HCT116 (cell line): ENCODE results near the gene CDC45. TPM values are rescaled to one million over a fixed set of nuclear protein-coding genes. Genes with fewer than 3 reads are reported as not detected.

ENCODE experiments used
- ATAC-seq: fragments of 200-7000 bp; cut with Tn5 transposase; 2 replicates; pipeline ENCODE4 v1.9.1; 2020; ENCODE audit warnings: mild to moderate bottlenecking, moderate library complexity
- BruUV-seq: library from RNA; stranded (reverse); fragments of 400-500 nt; replicated peaks from 2 replicates; lab custom pipeline; 2021; lab: Mats Ljungman, UMichigan
- CTCF ChIA-PET: fragments of 300-600 bp; sonication (Branson Sonifier 250); formaldehyde crosslinking; loops from one replicate; lab custom pipeline; 2021; ENCODE audit warnings: antibody characterized with exemption; lab: Charles Lee
- POLR2A ChIA-PET: fragments of 300-600, 350-600 bp; sonication (Branson Sonifier 250); formaldehyde crosslinking; loops from one replicate; lab custom pipeline; 2021; ENCODE audit warnings: antibody characterized with exemption; lab: Charles Lee
- RAD21 ChIA-PET, 2 experiments: fragments of 300-600 bp; sonication (Branson Sonifier 250); formaldehyde crosslinking; loops; one replicate each; lab custom pipeline; 2023; ENCODE audit warnings: low total read pairs in 2 of 2; ENCODE audit not compliant: uncharacterized antibody in 2 of 2, unreplicated experiment in 2 of 2, low non-redundant PET in 1 of 2; lab: Charles Lee
- DNase-seq: peaks from one replicate; pipeline ENCODE4 v3.0.0-alpha.2; 2010; ENCODE audit warnings: low read depth, low spot score
- H2AFZ ChIP-seq: fragments of 200-600 bp; shearing (Covaris generic), sonication (generic); 2 replicates; pipeline ENCODE4 v1.6.1; 2017; ENCODE audit warnings: low read depth, mixed run types, mixed read lengths, antibody characterized with exemption, low read length; ENCODE audit not compliant: poor library complexity, severe bottlenecking
- H3K27ac ChIP-seq: 2 replicates; pipeline ENCODE4 v1.5.1; 2012; ENCODE audit warnings: low read depth, low read length
- H3K27me3 ChIP-seq: fragments of 200-600 bp; sonication (generic); 2 replicates; pipeline ENCODE4 v1.6.1; 2016; ENCODE audit warnings: mixed run types, low read length, mixed read lengths; ENCODE audit not compliant: insufficient read depth
- H3K36me3 ChIP-seq, 2 experiments: fragments of 200-500 bp in 1 of 2; fragments of 200-600 bp in 1 of 2; sonication (Bioruptor generic) in 1 of 2; sonication (generic) in 1 of 2; 2 replicates each; pipeline versions ENCODE4 v1.5.1 to v1.6.1; 2014 to 2016; ENCODE audit warnings: low read length in 2 of 2, inconsistent platforms in 1 of 2, mixed read lengths in 1 of 2, mixed run types in 1 of 2; ENCODE audit not compliant: insufficient read depth in 2 of 2, control insufficient read depth in 1 of 2
- H3K4me1 ChIP-seq, 2 experiments: fragments of 200-600 bp in 1 of 2; sonication (generic) in 1 of 2; 2 replicates each; pipeline versions ENCODE4 v1.5.1 to v1.6.1; 2012 to 2017; ENCODE audit warnings: low read length in 2 of 2, inconsistent platforms in 1 of 2, mild to moderate bottlenecking in 1 of 2, mixed read lengths in 1 of 2, mixed run types in 1 of 2, moderate library complexity in 1 of 2; ENCODE audit not compliant: insufficient read depth in 2 of 2, control insufficient read depth in 1 of 2
- H3K4me2 ChIP-seq: fragments of 200-600 bp; sonication (generic); 2 replicates; pipeline ENCODE4 v1.6.1; 2017; ENCODE audit warnings: mixed run types, low read length, mixed read lengths
- H3K4me3 ChIP-seq, 2 experiments: fragments of 200-600 bp in 1 of 2; sonication (generic) in 1 of 2; replicated peaks in 1 of 2; 2 replicates each; pipeline ENCODE4 v1.5.1; 2011 to 2016; ENCODE audit warnings: low read length in 2 of 2, control low read depth in 1 of 2, low read depth in 1 of 2, mild to moderate bottlenecking in 1 of 2, mixed read lengths in 1 of 2, mixed run types in 1 of 2
- H3K79me2 ChIP-seq: fragments of 200-600 bp; sonication (generic); 2 replicates; pipeline ENCODE4 v1.6.1; 2017; ENCODE audit warnings: mild to moderate bottlenecking, mixed run types, low read length, moderate library complexity, mixed read lengths; ENCODE audit not compliant: insufficient read depth
- H3K9ac ChIP-seq: fragments of 200-600 bp; sonication (generic); 2 replicates; pipeline ENCODE4 v1.6.1; 2016; ENCODE audit warnings: low read length, mixed read lengths
- H3K9me2 ChIP-seq: fragments of 200-600 bp; sonication (generic), shearing (Covaris generic); 2 replicates; pipeline ENCODE4 v1.6.1; 2017; ENCODE audit warnings: mixed run types, mild to moderate bottlenecking, moderate library complexity; ENCODE audit not compliant: insufficient read depth
- H3K9me3 ChIP-seq, 2 experiments: fragments of 200-500 bp in 1 of 2; fragments of 200-600 bp in 1 of 2; sonication (Bioruptor generic) in 1 of 2; sonication (generic) in 1 of 2; 2 replicates each; pipeline ENCODE4 v1.6.1; 2014 to 2017; ENCODE audit warnings: low read length in 2 of 2, mixed read lengths in 2 of 2, inconsistent platforms in 1 of 2, low read depth in 1 of 2, mild to moderate bottlenecking in 1 of 2, mixed run types in 1 of 2, moderate library complexity in 1 of 2; ENCODE audit not compliant: control insufficient read depth in 1 of 2, insufficient read depth in 1 of 2
- H4K20me1 ChIP-seq: fragments of 200-600 bp; sonication (generic), shearing (Covaris generic); 2 replicates; pipeline ENCODE4 v1.6.1; 2017; ENCODE audit warnings: mixed run types, mild to moderate bottlenecking, moderate library complexity; ENCODE audit not compliant: insufficient read depth
- EGR1 ChIP-seq: IDR thresholded peaks from 2 replicates; pipeline ENCODE4 v1.6.1; 2012; ENCODE audit warnings: low read depth
- EZH2 ChIP-seq: fragments of 200-600 bp; sonication (generic); IDR thresholded peaks from 2 replicates; pipeline ENCODE4 v1.6.1; 2017; ENCODE audit warnings: antibody characterized with exemption, mixed run types
- JUND ChIP-seq: IDR thresholded peaks from 2 replicates; pipeline ENCODE4 v1.6.1; 2012
- MAX ChIP-seq: IDR thresholded peaks from 2 replicates; pipeline ENCODE4 v1.6.1; 2012
- POLR2A ChIP-seq: IDR thresholded peaks from 2 replicates; pipeline ENCODE4 v1.7.0; 2011; ENCODE audit warnings: borderline replicate concordance; ENCODE audit not compliant: insufficient read depth, insufficient read length; ENCODE audit errors: extremely low read depth
- POLR2AphosphoS5 ChIP-seq: IDR thresholded peaks from 2 replicates; pipeline ENCODE4 v1.6.1; 2011; ENCODE audit warnings: mild to moderate bottlenecking, low read depth, low read length, moderate library complexity
- SIN3A ChIP-seq: IDR thresholded peaks from 2 replicates; pipeline ENCODE4 v1.6.1; 2012; ENCODE audit warnings: low read depth
- SRF ChIP-seq: IDR thresholded peaks from 2 replicates; pipeline ENCODE4 v1.6.1; 2012; ENCODE audit warnings: low read depth
- TCF7L2 ChIP-seq: IDR thresholded peaks from 2 replicates; pipeline ENCODE4 v1.7.0; 2011; ENCODE audit warnings: borderline replicate concordance, inconsistent platforms; ENCODE audit not compliant: insufficient read depth, insufficient read length; ENCODE audit errors: extremely low read depth
- ZBTB33 ChIP-seq: IDR thresholded peaks from 2 replicates; pipeline ENCODE4 v1.6.1; 2011; ENCODE audit warnings: mild to moderate bottlenecking, low read length, moderate library complexity; ENCODE audit not compliant: insufficient replicate concordance; ENCODE audit errors: extremely low read depth
- ZFX ChIP-seq: fragments of 450-650 bp; IDR thresholded peaks from 2 replicates; pipeline ENCODE4 v1.6.1; 2017
- intact Hi-C: fragments of 100-400 bp; cut with micrococcal nuclease; formaldehyde crosslinking; loops from 2 replicates; pipeline ENCODE4 v1.10.0; 2022
- total RNA-seq: library from RNA; stranded (reverse); gene quantifications from one replicate; pipeline ENCODE4 v1.2.1, GENCODE V29; 2021; ENCODE audit not compliant: unreplicated experiment
- TF ChIP-seq, protein P1 (sequence below): IDR thresholded peaks from 2 replicates; pipeline ENCODE4 v1.6.1; 2012
- TF ChIP-seq, protein P2 (sequence below), 3 experiments: fragments of 200-600 bp in 1 of 3; sonication (generic) in 1 of 3; IDR thresholded peaks in 2 of 3; conservative IDR thresholded peaks in 1 of 3; 2 replicates each; pipeline ENCODE4 v1.5.1; 2012 to 2017; ENCODE audit warnings: low read depth in 2 of 3, low read length in 2 of 3, antibody characterized with exemption in 1 of 3, borderline replicate concordance in 1 of 3, control low read depth in 1 of 3, mild to moderate bottlenecking in 1 of 3, mixed read lengths in 1 of 3, mixed run types in 1 of 3, moderate library complexity in 1 of 3; ENCODE audit not compliant: insufficient read depth in 1 of 3
- TF ChIP-seq, protein P3 (sequence below): IDR thresholded peaks from 2 replicates; pipeline ENCODE4 v1.6.1; 2012; ENCODE audit warnings: low read depth

Gene CDC45
- total RNA-seq, 1 experiment from 2014 or later = 43.4 TPM

DNA sequence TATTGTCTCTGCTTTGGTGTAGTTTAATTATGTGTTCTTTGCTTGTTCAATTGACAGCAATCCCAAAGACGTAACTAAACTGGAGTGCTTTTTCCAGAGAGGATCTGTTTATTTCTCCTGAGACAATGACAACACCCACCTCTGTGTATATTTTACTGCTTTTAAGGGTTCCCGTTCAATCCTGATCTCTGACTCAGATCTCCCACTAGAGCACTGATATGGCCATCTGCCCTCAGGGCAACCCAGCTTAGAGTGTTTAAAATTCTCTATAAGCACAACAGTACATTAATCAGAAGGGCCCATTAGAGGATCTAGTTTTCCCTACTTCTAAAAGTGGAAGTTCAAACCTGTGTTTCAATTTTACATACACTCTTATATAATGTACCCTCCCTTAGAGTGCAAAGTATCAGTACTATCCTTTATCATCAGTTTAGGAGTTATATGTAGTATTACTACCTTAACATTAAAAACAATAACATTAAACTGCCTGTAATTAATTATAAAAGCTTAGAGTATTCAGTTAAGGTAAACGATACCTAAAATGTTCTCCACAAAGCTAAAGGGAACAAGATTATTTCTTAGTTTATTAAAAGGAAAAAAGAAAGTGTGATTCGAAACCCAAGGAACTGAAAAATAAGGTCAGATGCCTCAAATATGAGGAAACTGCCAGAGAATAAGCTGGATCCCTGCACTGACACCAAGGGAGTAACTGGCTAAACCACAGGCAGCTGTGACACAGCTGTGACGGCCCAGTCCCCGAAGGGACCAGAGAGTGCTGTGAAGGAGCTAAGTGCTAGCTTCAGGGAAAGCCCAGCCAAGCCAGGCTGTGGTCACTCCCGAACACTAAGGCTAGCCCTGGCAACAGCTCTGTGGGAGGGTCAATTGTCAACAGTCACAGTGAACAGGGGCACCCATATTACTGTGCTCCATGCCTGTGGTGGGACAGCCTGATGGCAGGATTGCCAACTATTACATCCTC is 15.9 kb upstream of the CDC45 start:
- H4K20me1 ChIP-seq = no peaks in the 10 kb centered on the region
- H3K27ac ChIP-seq = no peak overlapping the region
- no peak overlapping the region for H3K4me2 ChIP-seq
- POLR2A ChIA-PET = interaction anchor here (0.9 to 1.8 kb wide), 2 partner anchors 14 to 19 kb away, joined by 3 to 5 read pairs; no protein-coding TSS in a partner anchor
- no peaks in the 10 kb centered on the region for H3K9me2 ChIP-seq
- H3K4me3 ChIP-seq = no peak overlapping the region
- CTCF ChIA-PET = interaction anchor here (1.1 kb wide), 1 partner anchor 10 kb away, joined by 5 read pairs; no protein-coding TSS in a partner anchor
- no peaks in the 10 kb centered on the region for H3K9me3 ChIP-seq
- H3K4me1 ChIP-seq = no peaks in the 10 kb centered on the region
- peaks cover 12% of the 10 kb centered on the region for H3K79me2 ChIP-seq
- H3K9ac ChIP-seq = no peak overlapping the region
- RAD21 ChIA-PET = no interaction called here
- no peak for DNase-seq
- no peak for ATAC-seq
- intact Hi-C loops = no loop called here
- no peak overlapping the region for H2AFZ ChIP-seq
- peaks cover 49 to 51% of the 10 kb centered on the region in 2 experiments for H3K36me3 ChIP-seq
- TSS peak; percentile 10 for BruUV-seq
- no peaks in the 10 kb centered on the region for H3K27me3 ChIP-seq
- TF ChIP-seq POLR2A = no peak
- TF ChIP-seq, protein P1, sequence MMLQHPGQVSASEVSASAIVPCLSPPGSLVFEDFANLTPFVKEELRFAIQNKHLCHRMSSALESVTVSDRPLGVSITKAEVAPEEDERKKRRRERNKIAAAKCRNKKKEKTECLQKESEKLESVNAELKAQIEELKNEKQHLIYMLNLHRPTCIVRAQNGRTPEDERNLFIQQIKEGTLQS = no peak
- TF ChIP-seq TCF7L2 = no peak
- TF ChIP-seq EGR1 = no peak
- TF ChIP-seq EZH2 = no peak
- no peak for TF ChIP-seq SIN3A
- TF ChIP-seq, protein P2, sequence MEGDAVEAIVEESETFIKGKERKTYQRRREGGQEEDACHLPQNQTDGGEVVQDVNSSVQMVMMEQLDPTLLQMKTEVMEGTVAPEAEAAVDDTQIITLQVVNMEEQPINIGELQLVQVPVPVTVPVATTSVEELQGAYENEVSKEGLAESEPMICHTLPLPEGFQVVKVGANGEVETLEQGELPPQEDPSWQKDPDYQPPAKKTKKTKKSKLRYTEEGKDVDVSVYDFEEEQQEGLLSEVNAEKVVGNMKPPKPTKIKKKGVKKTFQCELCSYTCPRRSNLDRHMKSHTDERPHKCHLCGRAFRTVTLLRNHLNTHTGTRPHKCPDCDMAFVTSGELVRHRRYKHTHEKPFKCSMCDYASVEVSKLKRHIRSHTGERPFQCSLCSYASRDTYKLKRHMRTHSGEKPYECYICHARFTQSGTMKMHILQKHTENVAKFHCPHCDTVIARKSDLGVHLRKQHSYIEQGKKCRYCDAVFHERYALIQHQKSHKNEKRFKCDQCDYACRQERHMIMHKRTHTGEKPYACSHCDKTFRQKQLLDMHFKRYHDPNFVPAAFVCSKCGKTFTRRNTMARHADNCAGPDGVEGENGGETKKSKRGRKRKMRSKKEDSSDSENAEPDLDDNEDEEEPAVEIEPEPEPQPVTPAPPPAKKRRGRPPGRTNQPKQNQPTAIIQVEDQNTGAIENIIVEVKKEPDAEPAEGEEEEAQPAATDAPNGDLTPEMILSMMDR (IDR thresholded peaks at IDR 0.05 in 2 of 3, conservative IDR thresholded peaks at IDR 0.05 in 1 of 3; ENCODE audit: borderline replicate concordance in 1 of 3, insufficient read depth in 1 of 3, low read depth in 2 of 3, low read length in 2 of 3) = no peak
- no peak for TF ChIP-seq SRF
- no peak for TF ChIP-seq POLR2AphosphoS5
- no peak for TF ChIP-seq ZFX
- TF ChIP-seq JUND = no peak
- TF ChIP-seq ZBTB33 = no peak
- TF ChIP-seq MAX = no peak
- TF ChIP-seq, protein P3, sequence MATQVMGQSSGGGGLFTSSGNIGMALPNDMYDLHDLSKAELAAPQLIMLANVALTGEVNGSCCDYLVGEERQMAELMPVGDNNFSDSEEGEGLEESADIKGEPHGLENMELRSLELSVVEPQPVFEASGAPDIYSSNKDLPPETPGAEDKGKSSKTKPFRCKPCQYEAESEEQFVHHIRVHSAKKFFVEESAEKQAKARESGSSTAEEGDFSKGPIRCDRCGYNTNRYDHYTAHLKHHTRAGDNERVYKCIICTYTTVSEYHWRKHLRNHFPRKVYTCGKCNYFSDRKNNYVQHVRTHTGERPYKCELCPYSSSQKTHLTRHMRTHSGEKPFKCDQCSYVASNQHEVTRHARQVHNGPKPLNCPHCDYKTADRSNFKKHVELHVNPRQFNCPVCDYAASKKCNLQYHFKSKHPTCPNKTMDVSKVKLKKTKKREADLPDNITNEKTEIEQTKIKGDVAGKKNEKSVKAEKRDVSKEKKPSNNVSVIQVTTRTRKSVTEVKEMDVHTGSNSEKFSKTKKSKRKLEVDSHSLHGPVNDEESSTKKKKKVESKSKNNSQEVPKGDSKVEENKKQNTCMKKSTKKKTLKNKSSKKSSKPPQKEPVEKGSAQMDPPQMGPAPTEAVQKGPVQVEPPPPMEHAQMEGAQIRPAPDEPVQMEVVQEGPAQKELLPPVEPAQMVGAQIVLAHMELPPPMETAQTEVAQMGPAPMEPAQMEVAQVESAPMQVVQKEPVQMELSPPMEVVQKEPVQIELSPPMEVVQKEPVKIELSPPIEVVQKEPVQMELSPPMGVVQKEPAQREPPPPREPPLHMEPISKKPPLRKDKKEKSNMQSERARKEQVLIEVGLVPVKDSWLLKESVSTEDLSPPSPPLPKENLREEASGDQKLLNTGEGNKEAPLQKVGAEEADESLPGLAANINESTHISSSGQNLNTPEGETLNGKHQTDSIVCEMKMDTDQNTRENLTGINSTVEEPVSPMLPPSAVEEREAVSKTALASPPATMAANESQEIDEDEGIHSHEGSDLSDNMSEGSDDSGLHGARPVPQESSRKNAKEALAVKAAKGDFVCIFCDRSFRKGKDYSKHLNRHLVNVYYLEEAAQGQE = no peak
- TF ChIP-seq, all 23 proteins: peak for 0
